ENCODE measurements around the gene TBC1D14.

- TF ChIP-seq FOSL2 (IDR thresholded peaks at IDR 0.05; ENCODE audit: borderline replicate concordance, low read depth) (no peak), CTCF (IDR thresholded peaks at IDR 0.05) (no peak), TCF12 (IDR thresholded peaks at IDR 0.05) (no peak), GATA2 (CRISPR knock-in tag; IDR thresholded peaks at IDR 0.05) (no peak), PBX3 (IDR thresholded peaks at IDR 0.05) (no peak)
These were observed 17.3 kb downstream of the TBC1D14 start for GRCh38 chr4:6926681-6927478.
